AG09309 (cell line): ENCODE measurements around the gene VPS37D.
A peak's percentile ranks its signal among the peaks of the same experiment; 100 is the strongest.
"Not testable (repeated sequence)": the region's sequence is repeated elsewhere in the genome, so short reads cannot be mapped to it uniquely, and the experiment has no call there.

ENCODE experiments used
- DNase-seq: peaks from one replicate; pipeline ENCODE4 v3.0.0-alpha.2; 2010; ENCODE audit warnings: low read depth
- H3K4me3 ChIP-seq: 2 replicates; pipeline ENCODE4 v1.5.1; 2011; ENCODE audit warnings: mild to moderate bottlenecking, low read depth, low read length, moderate library complexity; ENCODE audit not compliant: control insufficient read depth
- TF ChIP-seq, protein P1 (sequence below): IDR thresholded peaks from 2 replicates; pipeline ENCODE4 v1.5.1; 2011; ENCODE audit warnings: mild to moderate bottlenecking, low read depth, low read length, inconsistent platforms; ENCODE audit not compliant: insufficient read depth, control insufficient read depth; ENCODE audit errors: missing control alignments

VPS37D gene

DNA sequence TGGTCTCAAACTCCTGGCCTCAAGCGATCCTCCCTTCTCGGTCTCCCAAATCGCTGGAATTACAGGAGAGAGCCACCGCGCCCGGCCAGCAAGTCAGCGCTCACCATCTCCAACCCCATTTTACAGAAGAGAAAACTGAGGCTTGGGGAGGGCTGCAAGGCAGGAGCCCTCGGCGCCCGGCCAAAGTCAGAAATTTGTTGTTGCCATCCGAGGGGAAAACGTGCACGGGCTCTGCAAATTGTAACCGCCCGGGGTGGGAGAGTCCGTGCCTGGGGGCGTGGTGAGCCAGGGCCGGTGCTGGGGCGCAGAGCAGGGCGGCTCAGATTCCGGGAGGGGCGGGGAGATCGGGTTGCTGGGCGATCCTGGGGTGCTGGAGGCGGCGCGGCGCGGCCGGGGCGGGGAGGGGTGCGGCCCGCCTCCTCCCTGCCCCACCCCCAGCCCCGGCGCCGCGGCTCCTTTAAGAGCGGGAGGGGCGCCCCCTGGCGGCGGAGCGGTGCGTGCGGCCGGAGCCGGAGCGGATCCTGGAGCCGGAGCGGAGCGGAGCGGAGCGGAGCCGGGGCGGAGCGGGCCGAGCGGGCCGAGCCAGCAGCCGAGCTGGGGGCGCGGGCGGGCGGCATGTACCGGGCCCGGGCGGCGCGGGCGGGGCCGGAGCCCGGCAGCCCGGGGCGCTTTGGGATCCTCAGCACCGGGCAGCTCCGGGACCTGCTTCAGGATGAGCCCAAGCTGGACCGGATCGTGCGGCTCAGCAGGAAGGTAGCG, at the start of gene VPS37D:
TSS of gene VPS37D (plus strand) at position 488 of the 759 bp plus-strand sequence. CDS start at position 616, 128 bp downstream.
- TF ChIP-seq, protein P1, sequence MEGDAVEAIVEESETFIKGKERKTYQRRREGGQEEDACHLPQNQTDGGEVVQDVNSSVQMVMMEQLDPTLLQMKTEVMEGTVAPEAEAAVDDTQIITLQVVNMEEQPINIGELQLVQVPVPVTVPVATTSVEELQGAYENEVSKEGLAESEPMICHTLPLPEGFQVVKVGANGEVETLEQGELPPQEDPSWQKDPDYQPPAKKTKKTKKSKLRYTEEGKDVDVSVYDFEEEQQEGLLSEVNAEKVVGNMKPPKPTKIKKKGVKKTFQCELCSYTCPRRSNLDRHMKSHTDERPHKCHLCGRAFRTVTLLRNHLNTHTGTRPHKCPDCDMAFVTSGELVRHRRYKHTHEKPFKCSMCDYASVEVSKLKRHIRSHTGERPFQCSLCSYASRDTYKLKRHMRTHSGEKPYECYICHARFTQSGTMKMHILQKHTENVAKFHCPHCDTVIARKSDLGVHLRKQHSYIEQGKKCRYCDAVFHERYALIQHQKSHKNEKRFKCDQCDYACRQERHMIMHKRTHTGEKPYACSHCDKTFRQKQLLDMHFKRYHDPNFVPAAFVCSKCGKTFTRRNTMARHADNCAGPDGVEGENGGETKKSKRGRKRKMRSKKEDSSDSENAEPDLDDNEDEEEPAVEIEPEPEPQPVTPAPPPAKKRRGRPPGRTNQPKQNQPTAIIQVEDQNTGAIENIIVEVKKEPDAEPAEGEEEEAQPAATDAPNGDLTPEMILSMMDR = peak; percentile 65
- DNase-seq = peak; percentile 37
- H3K4me3 ChIP-seq = peak within 1 kb of the TSS; percentile 82

DNA sequence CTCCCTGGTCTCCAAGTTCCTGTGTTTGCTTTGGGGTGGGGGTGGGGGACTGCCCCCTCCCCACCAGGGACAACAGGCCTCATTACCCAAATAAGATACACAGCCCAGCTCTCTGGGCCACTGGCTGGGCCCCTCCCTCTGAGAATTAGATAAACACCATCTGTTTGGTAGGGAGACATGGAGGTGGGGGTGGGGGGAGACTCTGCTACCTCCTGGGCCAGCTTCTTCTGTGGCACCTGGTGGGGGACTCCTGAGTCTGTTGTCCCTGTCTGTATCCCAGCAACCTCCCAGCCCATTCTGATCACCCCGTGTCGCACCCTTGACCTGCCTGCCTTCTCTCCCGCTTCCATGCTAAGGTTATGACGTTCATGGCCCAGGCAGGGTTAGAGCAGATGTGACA, 49.1 kb upstream of the VPS37D start:
- no peak for DNase-seq
- TF ChIP-seq, protein P1 = no peak

DNA sequence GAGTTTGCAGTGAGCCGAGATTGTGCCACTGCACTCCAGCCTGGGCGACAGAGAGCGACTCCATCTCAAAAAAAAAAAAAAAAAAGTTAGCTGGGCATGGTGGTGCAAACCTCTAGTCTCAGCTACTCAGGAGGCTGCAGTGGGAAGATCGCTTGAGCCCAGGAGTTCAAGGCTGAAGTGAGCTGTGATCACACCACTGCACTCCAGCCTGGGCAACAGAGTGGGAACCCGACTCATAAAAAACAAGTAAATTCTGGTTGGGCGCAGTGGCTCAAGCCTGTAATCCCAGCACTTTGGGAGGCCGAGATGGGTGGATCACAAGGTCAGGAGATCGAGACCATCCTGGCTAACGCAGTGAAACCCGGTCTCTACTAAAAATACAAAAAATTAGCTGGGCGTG, 48.2 kb upstream of the VPS37D start:
- DNase-seq, H3K4me3 ChIP-seq: not testable (repeated sequence)

More for the DNA sequence above, 49.1 kb upstream of the VPS37D start:
- no peak overlapping the region for H3K4me3 ChIP-seq

DNA sequence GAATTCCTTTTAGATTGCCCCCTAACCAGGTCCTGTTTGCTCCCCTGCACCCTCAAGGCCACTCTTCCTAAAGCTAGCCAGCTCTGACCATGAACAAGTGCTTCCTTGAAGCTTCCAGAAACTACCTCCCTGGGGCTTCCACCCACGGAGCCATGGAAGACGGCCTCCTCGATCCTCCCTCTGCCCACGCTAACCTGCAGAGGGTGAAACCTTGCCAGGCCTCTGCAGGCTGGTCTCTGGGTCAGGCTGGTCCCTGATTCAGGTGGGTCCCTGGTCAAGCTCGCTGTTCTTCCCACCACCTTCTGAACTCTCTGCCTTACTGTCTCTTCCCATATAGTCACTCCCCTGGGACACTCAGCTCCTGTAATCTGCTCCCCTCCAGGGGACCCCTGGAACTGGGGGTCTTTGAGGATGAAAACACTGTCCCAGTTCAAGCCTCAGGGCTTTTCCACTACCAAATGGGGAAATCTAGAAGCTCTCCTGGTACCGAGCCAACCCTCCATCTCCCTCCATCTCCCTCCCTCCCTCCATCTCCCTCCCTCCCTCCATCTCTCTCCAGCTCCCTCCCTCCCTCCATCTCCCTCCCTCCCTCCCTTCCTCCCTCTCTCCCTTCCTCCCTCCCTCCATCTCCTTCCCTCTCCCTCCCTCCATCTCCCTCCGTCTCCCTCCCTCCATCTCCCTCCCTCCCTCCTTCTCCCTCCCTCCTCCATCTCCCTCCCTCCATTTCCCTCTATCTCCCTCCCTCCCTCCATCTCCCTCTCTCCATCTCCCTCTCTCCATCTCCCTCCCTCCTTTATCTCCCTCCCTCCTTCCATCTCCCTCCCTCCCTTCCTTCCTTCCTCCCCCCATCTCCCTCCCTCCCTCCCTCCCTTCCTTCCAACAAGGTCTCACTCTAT, 46.2 kb upstream of the VPS37D start:
- no peak for DNase-seq
- TF ChIP-seq, protein P1 = no peak
- no peak overlapping the region for H3K4me3 ChIP-seq

DNA sequence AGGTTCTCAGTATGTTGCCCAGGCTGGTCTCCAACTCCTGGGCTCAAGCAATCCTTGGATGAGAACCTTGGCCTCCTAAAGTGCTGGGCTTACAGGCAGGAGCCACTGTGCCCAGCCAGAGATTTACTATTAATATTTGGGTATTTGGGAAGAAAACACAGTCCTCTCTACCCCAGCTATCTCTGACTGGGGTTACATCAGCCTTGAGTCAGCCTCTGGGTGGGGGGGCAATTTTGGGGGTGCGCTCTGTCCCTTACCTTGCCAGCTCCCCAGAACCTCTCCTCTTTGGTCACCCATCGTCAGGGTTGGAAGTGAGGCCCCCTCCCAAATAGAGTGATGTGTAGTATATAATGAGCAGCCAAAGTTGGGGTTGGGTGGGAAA, 45.1 kb upstream of the VPS37D start:
- TF ChIP-seq, protein P1 = no peak
- no peak overlapping the region for H3K4me3 ChIP-seq
- no peak for DNase-seq

GRCh38 chr7:73622909-73623797, 44.5 kb upstream of the VPS37D start:
- TF ChIP-seq, protein P1 = no peak
- no peak overlapping the region for H3K4me3 ChIP-seq
- no peak for DNase-seq
